K562 (cell line): ENCODE data around the gene CSNK2A1. TPM values are rescaled to one million over a fixed set of nuclear protein-coding genes. Genes with fewer than 3 reads are reported as not detected.

Experiments
- CBFA2T2 ChIP-seq: fragments of 450-650 bp; conservative IDR thresholded peaks from 2 replicates; pipeline ENCODE4 v1.6.1; 2017; ENCODE audit warnings: mild to moderate bottlenecking
- CHD4 ChIP-seq: fragments of 200-600 bp; sonication (generic); IDR thresholded peaks from 3 replicates; pipeline ENCODE4 v1.6.1; 2012; ENCODE audit warnings: low read depth, mild to moderate bottlenecking, mixed read lengths, low read length, inconsistent platforms; ENCODE audit not compliant: insufficient read depth, insufficient replicate concordance, poor library complexity, severe bottlenecking
- ESRRB ChIP-seq: fragments of 250-450 bp; sonication (Bioruptor Pico); IDR thresholded peaks from 2 replicates; pipeline ENCODE4 v1.5.0; 2020; ENCODE audit warnings: mild to moderate bottlenecking, moderate library complexity, borderline replicate concordance
- FOXA3 ChIP-seq, 2 experiments: fragments of 450-650 bp in 1 of 2; sonication (generic) in 1 of 2; formaldehyde crosslinking; IDR thresholded peaks in 1 of 2; conservative IDR thresholded peaks in 1 of 2; 2 replicates each; pipeline versions ENCODE4 v1.4.0 to v1.8.0; 2020 to 2022; ENCODE audit warnings: mild to moderate bottlenecking in 2 of 2, missing genetic modification reagents in 1 of 2
- GATAD2A ChIP-seq: fragments of 450-650 bp; IDR thresholded peaks from 2 replicates; pipeline ENCODE4 v1.6.1; 2017
- GATAD2B ChIP-seq: fragments of 450-650 bp; IDR thresholded peaks from 2 replicates; pipeline ENCODE4 v1.6.1; 2017; ENCODE audit warnings: mild to moderate bottlenecking, borderline replicate concordance
- KAT8 ChIP-seq: fragments of 450-650 bp; IDR thresholded peaks from 2 replicates; pipeline ENCODE4 v1.6.1; 2016; ENCODE audit warnings: low read depth, mild to moderate bottlenecking
- MCM5 ChIP-seq: fragments of 450-650 bp; IDR thresholded peaks from 2 replicates; pipeline ENCODE4 v1.6.1; 2016; ENCODE audit warnings: low read depth
- MYC ChIP-seq, 2 experiments: fragments of 250-450 bp in 1 of 2; sonication (Bioruptor Pico) in 1 of 2; IDR thresholded peaks; 2 replicates each; pipeline versions ENCODE4 v1.5.1 to v1.6.1; 2012 to 2021; ENCODE audit warnings: low read depth in 2 of 2, borderline replicate concordance in 1 of 2, improper control_type of control experiment in 1 of 2, low read length in 1 of 2, mild to moderate bottlenecking in 1 of 2, moderate library complexity in 1 of 2
- POLR2B ChIP-seq: fragments of 450-650 bp; IDR thresholded peaks from 2 replicates; pipeline ENCODE4 v1.6.1; 2018; ENCODE audit warnings: low read depth; ENCODE audit not compliant: partially characterized antibody
- PURB ChIP-seq: sonication (generic); formaldehyde crosslinking; IDR thresholded peaks from 2 replicates; pipeline ENCODE4 v1.9.0; 2021; ENCODE audit warnings: low read depth, mild to moderate bottlenecking, missing genetic modification reagents
- RFX1 ChIP-seq: fragments of 450-650 bp; IDR thresholded peaks from 2 replicates; pipeline ENCODE4 v1.6.1; 2016; ENCODE audit warnings: mild to moderate bottlenecking, moderate library complexity
- SRSF7 ChIP-seq: fragments of 200-400 bp; formaldehyde crosslinking; optimal IDR thresholded peaks from 2 replicates; pipeline ENCODE3; 2017; ENCODE audit warnings: mild to moderate bottlenecking, low read depth, low read length
- TEAD4 ChIP-seq, 2 experiments: sonication (generic) in 1 of 2; formaldehyde crosslinking in 1 of 2; IDR thresholded peaks; 2 replicates each; pipeline versions ENCODE4 v1.6.1 to v1.8.0; 2012 to 2022; ENCODE audit warnings: borderline replicate concordance in 1 of 2, inconsistent platforms in 1 of 2, low read length in 1 of 2, mild to moderate bottlenecking in 1 of 2, missing genetic modification reagents in 1 of 2
- TFAM ChIP-seq: fragments of 250-450 bp; sonication (Bioruptor Pico); conservative IDR thresholded peaks from 2 replicates; pipeline ENCODE4 v1.5.0; 2021; ENCODE audit warnings: mild to moderate bottlenecking, moderate library complexity
- ZNF175 ChIP-seq: fragments of 200-800 bp; sonication (Bioruptor generic); IDR thresholded peaks from 2 replicates; pipeline ENCODE4 v1.6.1; 2016; ENCODE audit warnings: low read depth, mild to moderate bottlenecking, missing genetic modification characterization, missing compliant biosample characterization
- polyA plus RNA-seq, 8 experiments: library from polyadenylated mRNA; depleted of rRNA in 4 of 8; stranded (reverse) in 5 of 8; unstranded in 3 of 8; fragments of >200 nt; fragmentation: Nextera tagmentation in 2 of 8; fragmentation: Illumina TruSeq in 1 of 8; extraction: Ambion mirVana in 2 of 8; extraction: Trizol in 1 of 8; gene quantifications; 2 replicates each; pipeline versions ENCODE4 v1.2.1 to v1.2.3, GENCODE V29; 2011 to 2014; ENCODE audit warnings: inconsistent platforms in 1 of 8, missing spikeins in 1 of 8
- total RNA-seq, 7 experiments: library from RNA; depleted of rRNA in 6 of 7; stranded (reverse); fragments of >200 nt in 6 of 7; fragmentation: Illumina TruSeq in 2 of 7; extraction: Trizol in 2 of 7; gene quantifications; 2 replicates each; pipeline versions ENCODE4 v1.2.1 to v1.2.3, GENCODE V29; 2011 to 2021; ENCODE audit warnings: low replicate concordance in 1 of 7
- TF ChIP-seq, protein P1 (sequence below): sonication (generic); formaldehyde crosslinking; IDR thresholded peaks from 2 replicates; pipeline ENCODE4 v1.8.0; 2022; ENCODE audit warnings: mild to moderate bottlenecking, low read depth, missing genetic modification reagents
- TF ChIP-seq, protein P2 (sequence below): fragments of 250-450 bp; sonication (Bioruptor Pico); IDR thresholded peaks from 2 replicates; pipeline ENCODE4 v1.8.0; 2022; ENCODE audit warnings: moderate library complexity, mild to moderate bottlenecking, inconsistent platforms
- TF ChIP-seq, protein P3 (sequence below): fragments of 250-450 bp; sonication (Bioruptor Pico); IDR thresholded peaks from 2 replicates; pipeline ENCODE4 v1.4.0; 2020; ENCODE audit warnings: mild to moderate bottlenecking, moderate library complexity
- TF ChIP-seq, protein P4 (sequence below): IDR thresholded peaks from 2 replicates; pipeline ENCODE4 v1.6.1; 2016; ENCODE audit warnings: missing genetic modification characterization, missing compliant biosample characterization

The CSNK2A1 gene
- total and polyA plus RNA-seq, 9 of the 15 experiments (the other 6 are each of a cell fraction or from before 2014, with no cell fraction given): 71.0 to 251 (median 103) TPM

DNA sequence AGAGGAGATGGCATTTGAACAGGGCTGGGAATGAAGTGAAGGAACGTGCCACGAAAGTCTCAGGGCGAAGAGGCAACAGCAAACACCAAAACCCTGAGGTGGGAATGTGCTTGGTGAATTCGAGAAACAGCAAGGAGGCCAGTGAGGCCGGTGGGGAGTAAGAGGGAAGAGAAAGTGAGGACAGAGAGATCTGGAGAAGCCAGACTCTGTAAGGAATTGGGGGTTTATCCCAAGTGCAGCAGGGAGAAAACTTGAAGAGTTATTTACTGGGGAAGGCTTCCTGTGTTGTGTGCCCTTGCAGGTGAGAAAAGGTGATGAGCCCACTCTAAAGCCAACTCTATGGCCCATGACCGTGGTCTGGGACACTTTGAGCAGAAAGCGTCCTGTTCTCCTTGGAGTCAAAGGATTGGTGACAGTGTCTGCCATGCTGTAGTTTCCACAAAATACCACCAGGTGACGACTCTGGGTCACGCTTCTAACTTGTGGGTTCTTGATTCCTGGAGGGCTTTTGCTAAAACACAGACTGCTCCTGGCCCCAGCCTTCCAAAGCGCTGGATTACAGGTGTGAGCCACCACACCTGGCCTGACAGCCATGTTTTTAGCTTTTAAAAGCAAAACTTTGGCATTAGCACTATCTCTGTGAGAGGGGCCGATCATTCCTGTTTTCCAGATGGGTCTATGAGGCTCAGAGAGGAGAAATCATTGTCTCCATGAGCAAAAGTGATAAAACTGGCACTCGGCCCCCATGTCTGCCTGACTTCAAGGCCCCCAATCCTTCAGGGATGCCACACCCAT is 18.0 kb upstream of the CSNK2A1 start (continued):
- TF ChIP-seq MCM5 (no peak), SRSF7 (no peak), CBFA2T2 (no peak), TFAM (CRISPR knock-in tag) (no peak), GATAD2A (no peak), TEAD4 (IDR thresholded peaks at IDR 0.05; ENCODE audit: low read length) (peak; percentile 23; the same call in 1 of the 2 replicates), TEAD4 (CRISPR knock-in tag; IDR thresholded peaks at IDR 0.05; ENCODE audit: borderline replicate concordance) (no peak), FOXA3 (CRISPR knock-in tag; conservative IDR thresholded peaks at IDR 0.05 in 1 of 2, IDR thresholded peaks at IDR 0.05 in 1 of 2) (no peak), PURB (no peak), ZNF175 (CRISPR knock-in tag) (no peak), RFX1 (no peak), GATAD2B (peak; percentile 33; the same call in 1 of the 2 replicates), MYC (IDR thresholded peaks at IDR 0.05; ENCODE audit: low read depth, low read length) (no peak), MYC (CRISPR knock-in tag; IDR thresholded peaks at IDR 0.05; ENCODE audit: borderline replicate concordance, low read depth) (0 out of 2 replicates have a peak, but pooled peaks have one; percentile 41), CHD4 (no peak), POLR2B (no peak), ESRRB (CRISPR knock-in tag) (no peak), KAT8 (no peak)
- TF ChIP-seq, protein P1, sequence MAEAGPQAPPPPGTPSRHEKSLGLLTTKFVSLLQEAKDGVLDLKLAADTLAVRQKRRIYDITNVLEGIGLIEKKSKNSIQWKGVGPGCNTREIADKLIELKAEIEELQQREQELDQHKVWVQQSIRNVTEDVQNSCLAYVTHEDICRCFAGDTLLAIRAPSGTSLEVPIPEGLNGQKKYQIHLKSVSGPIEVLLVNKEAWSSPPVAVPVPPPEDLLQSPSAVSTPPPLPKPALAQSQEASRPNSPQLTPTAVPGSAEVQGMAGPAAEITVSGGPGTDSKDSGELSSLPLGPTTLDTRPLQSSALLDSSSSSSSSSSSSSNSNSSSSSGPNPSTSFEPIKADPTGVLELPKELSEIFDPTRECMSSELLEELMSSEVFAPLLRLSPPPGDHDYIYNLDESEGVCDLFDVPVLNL (CRISPR knock-in tag): no peak
- TF ChIP-seq, protein P2, sequence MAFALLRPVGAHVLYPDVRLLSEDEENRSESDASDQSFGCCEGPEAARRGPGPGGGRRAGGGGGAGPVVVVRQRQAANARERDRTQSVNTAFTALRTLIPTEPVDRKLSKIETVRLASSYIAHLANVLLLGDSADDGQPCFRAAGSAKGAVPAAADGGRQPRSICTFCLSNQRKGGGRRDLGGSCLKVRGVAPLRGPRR (CRISPR knock-in tag): no peak
- TF ChIP-seq, protein P3, sequence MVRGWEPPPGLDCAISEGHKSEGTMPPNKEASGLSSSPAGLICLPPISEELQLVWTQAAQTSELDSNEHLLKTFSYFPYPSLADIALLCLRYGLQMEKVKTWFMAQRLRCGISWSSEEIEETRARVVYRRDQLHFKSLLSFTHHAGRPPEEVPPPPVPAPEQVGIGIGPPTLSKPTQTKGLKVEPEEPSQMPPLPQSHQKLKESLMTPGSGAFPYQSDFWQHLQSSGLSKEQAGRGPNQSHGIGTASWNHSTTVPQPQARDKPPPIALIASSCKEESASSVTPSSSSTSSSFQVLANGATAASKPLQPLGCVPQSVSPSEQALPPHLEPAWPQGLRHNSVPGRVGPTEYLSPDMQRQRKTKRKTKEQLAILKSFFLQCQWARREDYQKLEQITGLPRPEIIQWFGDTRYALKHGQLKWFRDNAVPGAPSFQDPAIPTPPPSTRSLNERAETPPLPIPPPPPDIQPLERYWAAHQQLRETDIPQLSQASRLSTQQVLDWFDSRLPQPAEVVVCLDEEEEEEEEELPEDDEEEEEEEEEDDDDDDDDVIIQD (CRISPR knock-in tag): no peak
- TF ChIP-seq, protein P4, sequence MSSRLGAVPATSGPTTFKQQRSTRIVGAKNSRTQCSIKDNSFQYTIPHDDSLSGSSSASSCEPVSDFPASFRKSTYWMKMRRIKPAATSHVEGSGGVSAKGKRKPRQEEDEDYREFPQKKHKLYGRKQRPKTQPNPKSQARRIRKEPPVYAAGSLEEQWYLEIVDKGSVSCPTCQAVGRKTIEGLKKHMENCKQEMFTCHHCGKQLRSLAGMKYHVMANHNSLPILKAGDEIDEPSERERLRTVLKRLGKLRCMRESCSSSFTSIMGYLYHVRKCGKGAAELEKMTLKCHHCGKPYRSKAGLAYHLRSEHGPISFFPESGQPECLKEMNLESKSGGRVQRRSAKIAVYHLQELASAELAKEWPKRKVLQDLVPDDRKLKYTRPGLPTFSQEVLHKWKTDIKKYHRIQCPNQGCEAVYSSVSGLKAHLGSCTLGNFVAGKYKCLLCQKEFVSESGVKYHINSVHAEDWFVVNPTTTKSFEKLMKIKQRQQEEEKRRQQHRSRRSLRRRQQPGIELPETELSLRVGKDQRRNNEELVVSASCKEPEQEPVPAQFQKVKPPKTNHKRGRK (tag): no peak
